Transverse colon (tissue), 4 donors: ENCODE data around the gene FHIP2A. TPM values are rescaled to one million over a fixed set of nuclear protein-coding genes. Genes with fewer than 3 reads are reported as not detected.
"Not testable (repeated sequence)": the region's sequence is repeated elsewhere in the genome, so short reads cannot be mapped to it uniquely, and the experiment has no call there.

ENCODE experiments used
- DNase-seq: peaks from one replicate; pipeline ENCODE4 v3.0.0-alpha.2; 2019
- H3K27ac ChIP-seq, 4 donors: fragments of 200-600 bp; sonication (generic); 2 replicates each; pipeline ENCODE4 v1.5.1; 2016 to 2018; ENCODE audit warnings: inconsistent platforms in 4 of 4
- H3K27me3 ChIP-seq: fragments of 200-600 bp; sonication (generic); 2 replicates; pipeline ENCODE4 v1.5.1; 2017; ENCODE audit warnings: inconsistent platforms
- H3K36me3 ChIP-seq, 4 donors: fragments of 200-600 bp; sonication (generic); 2 replicates each; pipeline ENCODE4 v1.5.1; 2017 to 2019; ENCODE audit warnings: inconsistent platforms in 4 of 4
- H3K4me1 ChIP-seq, 4 donors: fragments of 200-600 bp; sonication (generic); 2 replicates each; pipeline ENCODE4 v1.5.1; 2017 to 2020; ENCODE audit warnings: inconsistent platforms in 4 of 4
- H3K4me3 ChIP-seq, 4 donors: fragments of 200-600 bp; sonication (generic); 1 replicate in 1 of 4; 2 replicates in 3 of 4; pipeline versions ENCODE4 v1.5.1 to v1.6.1; 2017 to 2019; ENCODE audit warnings: inconsistent platforms in 4 of 4
- H3K9me3 ChIP-seq, 2 donors: fragments of 200-600 bp; sonication (generic); 2 replicates each; pipeline ENCODE4 v1.5.1; 2017 to 2019; ENCODE audit warnings: inconsistent platforms in 2 of 2
- EP300 ChIP-seq: sonication (generic); formaldehyde crosslinking; IDR thresholded peaks from one replicate; pipeline ENCODE4 v1.6.1; 2017; ENCODE audit warnings: antibody characterized with exemption, low read depth
- POLR2A ChIP-seq: fragments of 450-650 bp; IDR thresholded peaks from one replicate; pipeline ENCODE4 v1.6.1; 2016; ENCODE audit warnings: antibody characterized with exemption, mild to moderate bottlenecking, moderate library complexity
- POLR2AphosphoS5 ChIP-seq, 3 donors: sonication (generic); formaldehyde crosslinking; IDR thresholded peaks; one replicate each; pipeline ENCODE4 v1.6.1; 2016; ENCODE audit warnings: antibody characterized with exemption in 3 of 3
- WGBS, 2 donors: methylation state at CpG; one replicate each; pipeline ENCODE4 v1.1.5; 2018; ENCODE audit warnings: low coverage in 1 of 2; 5-methylcytosine and 5-hydroxymethylcytosine counted together
- in situ Hi-C, 4 donors: fragments of 200-750 bp; cut with MboI; loops; one replicate each; pipeline versions ENCODE4 v1.15.0 to v1.15.1; 2017; ENCODE audit warnings: low sequenced_read_pairs in 3 of 4, low pct_ligation_motif_present in 1 of 4, low pct_unique_long_range_greater_than_20kb in 1 of 4
- intact Hi-C: fragments of 100-400 bp; cut with DNase I; formaldehyde crosslinking; loops from one replicate; pipeline ENCODE4 v1.15.1; 2023; ENCODE audit warnings: low total_unique reads
- total RNA-seq, 4 donors: library from RNA; depleted of rRNA; stranded (reverse); fragments of >200 nt; gene quantifications; one replicate each; pipeline ENCODE4 v1.1.0, GENCODE V29; 2016
- TF ChIP-seq, protein P1 (sequence below), 5 experiments: fragments of 200-600 bp in 3 of 5; fragments of 450-650 bp in 2 of 5; sonication (generic) in 3 of 5; IDR thresholded peaks; 1 replicate in 2 of 5; 2 replicates in 3 of 5; pipeline ENCODE4 v1.5.1; 2016 to 2017; ENCODE audit warnings: antibody characterized with exemption in 5 of 5, inconsistent platforms in 3 of 5, mild to moderate bottlenecking in 2 of 5, moderate library complexity in 1 of 5

FHIP2A gene
- total RNA-seq, 4 donors from 2014 or later: 17.2 to 218 (median 25.5) TPM

- H3K9me3 ChIP-seq: no peaks in the 10 kb centered on the region
- 81 to 82% methylated on average over 7 of the region's 7 CpGs for WGBS, 2 donors
- H3K36me3 ChIP-seq: no peaks in the 10 kb centered on the region
- H3K4me3 ChIP-seq: no peak overlapping the region
- intact Hi-C loops (loop anchor here (5.0 kb wide), 1 partner anchor 231 kb away; no protein-coding TSS in a partner anchor), in situ Hi-C loops (loop anchor here (5.0 to 25.0 kb wide), 6 partner anchors 229 to 471 kb away; no protein-coding TSS in a partner anchor)
- H3K4me1 ChIP-seq: peaks cover 8 to 20% (median 14%) of the 10 kb centered on the region in 4 donors
- no peak overlapping the region for H3K27ac ChIP-seq
- TF ChIP-seq POLR2A (no peak), EP300 (no peak), POLR2AphosphoS5 (IDR thresholded peaks at IDR 0.05) (no peak)
- TF ChIP-seq, protein P1, sequence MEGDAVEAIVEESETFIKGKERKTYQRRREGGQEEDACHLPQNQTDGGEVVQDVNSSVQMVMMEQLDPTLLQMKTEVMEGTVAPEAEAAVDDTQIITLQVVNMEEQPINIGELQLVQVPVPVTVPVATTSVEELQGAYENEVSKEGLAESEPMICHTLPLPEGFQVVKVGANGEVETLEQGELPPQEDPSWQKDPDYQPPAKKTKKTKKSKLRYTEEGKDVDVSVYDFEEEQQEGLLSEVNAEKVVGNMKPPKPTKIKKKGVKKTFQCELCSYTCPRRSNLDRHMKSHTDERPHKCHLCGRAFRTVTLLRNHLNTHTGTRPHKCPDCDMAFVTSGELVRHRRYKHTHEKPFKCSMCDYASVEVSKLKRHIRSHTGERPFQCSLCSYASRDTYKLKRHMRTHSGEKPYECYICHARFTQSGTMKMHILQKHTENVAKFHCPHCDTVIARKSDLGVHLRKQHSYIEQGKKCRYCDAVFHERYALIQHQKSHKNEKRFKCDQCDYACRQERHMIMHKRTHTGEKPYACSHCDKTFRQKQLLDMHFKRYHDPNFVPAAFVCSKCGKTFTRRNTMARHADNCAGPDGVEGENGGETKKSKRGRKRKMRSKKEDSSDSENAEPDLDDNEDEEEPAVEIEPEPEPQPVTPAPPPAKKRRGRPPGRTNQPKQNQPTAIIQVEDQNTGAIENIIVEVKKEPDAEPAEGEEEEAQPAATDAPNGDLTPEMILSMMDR (IDR thresholded peaks at IDR 0.05): no peak
- DNase-seq: no peak
- H3K27me3 ChIP-seq: no peaks in the 10 kb centered on the region
Observed at GRCh38 chr10:114783686-114784085, 37.9 kb upstream of the FHIP2A start.

- WGBS, 2 donors: 62% methylated on average over 9 of the region's 9 CpGs; no CpG with 5 or more reads in 1 of the 2 donors
- H3K4me1 ChIP-seq, H3K27ac ChIP-seq, H3K9me3 ChIP-seq, H3K36me3 ChIP-seq, intact Hi-C loops, H3K27me3 ChIP-seq, H3K4me3 ChIP-seq, DNase-seq: not testable (repeated sequence)
- TF ChIP-seq, protein P1 (IDR thresholded peaks at IDR 0.05): peak; percentile 61 to 78 (median 73)
- in situ Hi-C loops: loop anchor here (10.0 to 25.0 kb wide), 5 partner anchors 232 to 474 kb away; no protein-coding TSS in a partner anchor
Observed at GRCh38 chr10:114786492-114786891, 35.1 kb upstream of the FHIP2A start.

- H3K4me1 ChIP-seq: not testable (repeated sequence)
Observed at GRCh38 chr10:114787131-114787530, 34.4 kb upstream of the FHIP2A start.

GRCh38 chr10:114791768-114792167 is 29.8 kb upstream of the FHIP2A start:
- WGBS, 2 donors: 88 to 92% methylated on average over 3 of the region's 3 CpGs
- no peaks in the 10 kb centered on the region for H3K27me3 ChIP-seq
- H3K9me3 ChIP-seq: no peaks in the 10 kb centered on the region
- H3K4me3 ChIP-seq: no peak overlapping the region
- H3K27ac ChIP-seq: no peak overlapping the region
- H3K4me1 ChIP-seq: no peaks in the 10 kb centered on the region
- intact Hi-C loops (no loop called here), in situ Hi-C loops (loop anchor here in 2 of 4 donors (25.0 kb wide), 2 partner anchors 329 to 479 kb away; no protein-coding TSS in a partner anchor)
- no peak for DNase-seq
- H3K36me3 ChIP-seq: no peaks in the 10 kb centered on the region
- TF ChIP-seq POLR2AphosphoS5 (IDR thresholded peaks at IDR 0.05) (no peak), EP300 (no peak), POLR2A (no peak)
- TF ChIP-seq, protein P1 (IDR thresholded peaks at IDR 0.05): no peak

More at GRCh38 chr10:114787131-114787530, 34.4 kb upstream of the FHIP2A start:
- intact Hi-C loops, H3K4me3 ChIP-seq, DNase-seq, H3K36me3 ChIP-seq, H3K27ac ChIP-seq, H3K27me3 ChIP-seq, H3K9me3 ChIP-seq: not testable (repeated sequence)
- 88% methylated on average over 18 of the region's 30 CpGs; no CpG with 5 or more reads in 1 of the 2 donors for WGBS, 2 donors
- in situ Hi-C loops: loop anchor here (10.0 to 25.0 kb wide), 5 partner anchors 232 to 475 kb away; no protein-coding TSS in a partner anchor

- TF ChIP-seq POLR2A (no peak), POLR2AphosphoS5 (IDR thresholded peaks at IDR 0.05) (no peak), EP300 (no peak)
- TF ChIP-seq, protein P1 (IDR thresholded peaks at IDR 0.05): no peak
- H3K27me3 ChIP-seq: no peaks in the 10 kb centered on the region
- no peak for DNase-seq
- in situ Hi-C loops: loop anchor here in 2 of 4 donors (25.0 kb wide), 2 partner anchors 333 to 483 kb away; no protein-coding TSS in a partner anchor
- H3K36me3 ChIP-seq: no peaks in the 10 kb centered on the region
- no peak overlapping the region for H3K4me3 ChIP-seq
- no peaks in the 10 kb centered on the region for H3K9me3 ChIP-seq
- intact Hi-C loops: no loop called here
- no peaks in the 10 kb centered on the region for H3K4me1 ChIP-seq
- H3K27ac ChIP-seq: no peak overlapping the region
- 95 to 100% methylated on average over 2 to 3 of the region's 3 CpGs for WGBS, 2 donors
Observed at GRCh38 chr10:114795039-114795438, 26.5 kb upstream of the FHIP2A start.
